Measurements from ENCODE around the gene KPNA3. TPM values are rescaled to one million over a fixed set of nuclear protein-coding genes. Genes with fewer than 3 reads are reported as not detected.

Gene KPNA3
- total and polyA plus RNA-seq, 4 donors, result 16.2 to 41.6 (median 24.1) TPM

GRCh38 chr13:49811527-49811908 lies 19.0 kb upstream of the KPNA3 start:
- no peak for DNase-seq
- 87 to 93% methylated on average over 4 of the region's 4 CpGs for WGBS, 2 donors
- ATAC-seq (ENCODE audit: insufficient read depth, low FRiP score), result no peak

GRCh38 chr13:49810567-49811526 lies 18.4 kb upstream of the KPNA3 start:
- peak overlapping the region in 1 of 2 donors; percentile 74 for H3K27ac ChIP-seq (ENCODE audit: low read depth in 1 of 2, low read length in 1 of 2)
- no peaks in the 10 kb centered on the region for H3K27me3 ChIP-seq (ENCODE audit: control insufficient read depth in 3 of 3, insufficient read depth in 3 of 3, low read length in 2 of 3)
- no peak overlapping the region for H3K4me3 ChIP-seq
- H3K9me3 ChIP-seq (ENCODE audit: control insufficient read depth in 4 of 4, insufficient read depth in 3 of 4, low read length in 3 of 4), result no peaks in the 10 kb centered on the region
- DNase-seq, result peak in 2 of 3 donors; percentile 40 to 46
- peak; percentile 37 for ATAC-seq (ENCODE audit: insufficient read depth, low FRiP score)
- peaks cover 0 to 14% (median 5%) of the 10 kb centered on the region in 5 donors for H3K4me1 ChIP-seq (ENCODE audit: control insufficient read depth in 5 of 5, insufficient read depth in 5 of 5, low read length in 5 of 5)
- H3K9ac ChIP-seq (ENCODE audit: insufficient read depth in 1 of 2, low read length in 2 of 2), result no peak overlapping the region
- no peaks in the 10 kb centered on the region for H3K36me3 ChIP-seq (ENCODE audit: control insufficient read depth in 4 of 4, insufficient read depth in 4 of 4, low read length in 4 of 4)
- no peak for TF ChIP-seq CTCF (IDR thresholded peaks at IDR 0.05; ENCODE audit: control extremely low read depth, extremely low read depth)
- 62 to 85% methylated on average over 6 of the region's 6 CpGs for WGBS, 2 donors

More at GRCh38 chr13:49811527-49811908, 19.0 kb upstream of the KPNA3 start:
- no peak for TF ChIP-seq CTCF (IDR thresholded peaks at IDR 0.05; ENCODE audit: control extremely low read depth, extremely low read depth)
- no peaks in the 10 kb centered on the region for H3K9me3 ChIP-seq (ENCODE audit: control insufficient read depth in 4 of 4, insufficient read depth in 3 of 4, low read length in 3 of 4)
- no peaks in the 10 kb centered on the region for H3K36me3 ChIP-seq (ENCODE audit: control insufficient read depth in 4 of 4, insufficient read depth in 4 of 4, low read length in 4 of 4)
- no peak overlapping the region for H3K9ac ChIP-seq (ENCODE audit: insufficient read depth in 1 of 2, low read length in 2 of 2)
- peak overlapping the region in 1 of 2 donors; percentile 23 for H3K27ac ChIP-seq (ENCODE audit: low read depth in 1 of 2, low read length in 1 of 2)
- H3K4me3 ChIP-seq, result no peak overlapping the region
- H3K4me1 ChIP-seq (ENCODE audit: control insufficient read depth in 5 of 5, insufficient read depth in 5 of 5, low read length in 5 of 5), result peaks cover 0 to 14% (median 5%) of the 10 kb centered on the region in 5 donors
- no peaks in the 10 kb centered on the region for H3K27me3 ChIP-seq (ENCODE audit: control insufficient read depth in 3 of 3, insufficient read depth in 3 of 3, low read length in 2 of 3)

GRCh38 chr13:49807681-49808080 lies 15.2 kb upstream of the KPNA3 start:
- TF ChIP-seq CTCF (IDR thresholded peaks at IDR 0.05; ENCODE audit: control extremely low read depth, extremely low read depth), result no peak

More at GRCh38 chr13:49807681-49808080, 15.2 kb upstream of the KPNA3 start:
- no peak overlapping the region for H3K27ac ChIP-seq (ENCODE audit: low read depth in 1 of 2, low read length in 1 of 2)
- no peaks in the 10 kb centered on the region for H3K27me3 ChIP-seq (ENCODE audit: control insufficient read depth in 3 of 3, insufficient read depth in 3 of 3, low read length in 2 of 3)
- ATAC-seq (ENCODE audit: insufficient read depth, low FRiP score) (no peak), DNase-seq (no peak)
- H3K36me3 ChIP-seq (ENCODE audit: control insufficient read depth in 4 of 4, insufficient read depth in 4 of 4, low read length in 4 of 4), result no peaks in the 10 kb centered on the region
- H3K4me1 ChIP-seq (ENCODE audit: control insufficient read depth in 5 of 5, insufficient read depth in 5 of 5, low read length in 5 of 5), result peaks cover 0 to 9% (median 4%) of the 10 kb centered on the region in 5 donors
- no peaks in the 10 kb centered on the region for H3K9me3 ChIP-seq (ENCODE audit: control insufficient read depth in 4 of 4, insufficient read depth in 3 of 4, low read length in 3 of 4)
- H3K9ac ChIP-seq (ENCODE audit: insufficient read depth in 1 of 2, low read length in 2 of 2), result no peak overlapping the region
- WGBS, 2 donors, result 69 to 70% methylated on average over 6 of the region's 6 CpGs
- H3K4me3 ChIP-seq, result no peak overlapping the region

Data from lung (tissue), 12 donors.